Fibroblast of villous mesenchyme (primary cell): Measurements from ENCODE around the gene ANTXR2. TPM values are rescaled to one million over a fixed set of nuclear protein-coding genes. Genes with fewer than 3 reads are reported as not detected.

Source experiments
- DNase-seq: peaks from one replicate; pipeline ENCODE4 v3.0.0-alpha.2; 2010; ENCODE audit warnings: low read depth
- H3K4me3 ChIP-seq: 2 replicates; pipeline ENCODE4 v1.5.1; 2011; ENCODE audit warnings: low read depth, mild to moderate bottlenecking, low read length
- total RNA-seq: library from RNA; depleted of rRNA; stranded (reverse); fragments of >200 nt; gene quantifications from 2 replicates; pipeline ENCODE4 v1.2.3, GENCODE V29; 2012
- TF ChIP-seq, protein P1 (sequence below): IDR thresholded peaks from 2 replicates; pipeline ENCODE4 v1.5.1; 2012; ENCODE audit warnings: low read depth, mild to moderate bottlenecking, low read length; ENCODE audit not compliant: insufficient read depth

The ANTXR2 gene
- total RNA-seq, 1 donor: 107 TPM

DNA sequence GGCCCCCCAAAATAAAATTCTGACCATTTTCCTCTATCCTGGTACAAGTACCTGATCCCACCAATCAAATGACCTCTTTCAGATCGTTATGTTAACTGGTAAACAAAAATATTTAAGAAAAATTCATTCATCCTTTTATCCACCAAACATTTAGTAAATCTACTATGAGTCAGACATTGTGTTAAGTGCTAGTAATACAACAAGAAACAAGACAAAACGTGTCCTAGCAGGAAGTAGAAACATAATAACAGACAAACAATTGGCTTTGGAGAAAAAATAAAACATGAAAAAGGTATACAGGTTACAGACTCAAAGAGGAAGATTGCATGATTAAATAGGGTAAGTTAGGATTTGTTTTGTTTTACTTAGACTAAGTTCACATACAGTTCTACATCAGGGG is 43.7 kb downstream of the ANTXR2 start:
- no peak overlapping the region for H3K4me3 ChIP-seq
- DNase-seq: no peak
- TF ChIP-seq, protein P1, sequence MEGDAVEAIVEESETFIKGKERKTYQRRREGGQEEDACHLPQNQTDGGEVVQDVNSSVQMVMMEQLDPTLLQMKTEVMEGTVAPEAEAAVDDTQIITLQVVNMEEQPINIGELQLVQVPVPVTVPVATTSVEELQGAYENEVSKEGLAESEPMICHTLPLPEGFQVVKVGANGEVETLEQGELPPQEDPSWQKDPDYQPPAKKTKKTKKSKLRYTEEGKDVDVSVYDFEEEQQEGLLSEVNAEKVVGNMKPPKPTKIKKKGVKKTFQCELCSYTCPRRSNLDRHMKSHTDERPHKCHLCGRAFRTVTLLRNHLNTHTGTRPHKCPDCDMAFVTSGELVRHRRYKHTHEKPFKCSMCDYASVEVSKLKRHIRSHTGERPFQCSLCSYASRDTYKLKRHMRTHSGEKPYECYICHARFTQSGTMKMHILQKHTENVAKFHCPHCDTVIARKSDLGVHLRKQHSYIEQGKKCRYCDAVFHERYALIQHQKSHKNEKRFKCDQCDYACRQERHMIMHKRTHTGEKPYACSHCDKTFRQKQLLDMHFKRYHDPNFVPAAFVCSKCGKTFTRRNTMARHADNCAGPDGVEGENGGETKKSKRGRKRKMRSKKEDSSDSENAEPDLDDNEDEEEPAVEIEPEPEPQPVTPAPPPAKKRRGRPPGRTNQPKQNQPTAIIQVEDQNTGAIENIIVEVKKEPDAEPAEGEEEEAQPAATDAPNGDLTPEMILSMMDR: no peak

DNA sequence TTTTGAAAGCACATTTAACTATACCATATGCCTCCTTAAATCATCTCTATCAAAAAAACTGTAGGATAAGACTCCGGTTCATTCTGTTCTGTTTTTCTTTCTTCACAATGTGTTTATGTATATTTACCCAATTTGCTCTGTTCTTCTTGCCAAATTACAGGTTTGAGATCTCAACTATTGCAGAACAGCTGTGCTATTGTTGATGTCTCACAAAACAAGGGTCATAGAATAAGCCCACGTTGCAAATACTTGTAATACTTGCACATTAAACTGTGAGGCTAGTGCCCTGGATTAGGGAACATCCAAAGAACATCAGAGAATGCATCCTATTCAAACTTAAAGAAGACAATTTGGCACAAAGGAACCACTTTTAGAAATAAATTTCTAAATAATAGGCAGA is 45.4 kb downstream of the ANTXR2 start:
- TF ChIP-seq, protein P1: no peak
- peak; percentile 70 for DNase-seq
- H3K4me3 ChIP-seq: no peak overlapping the region

DNA sequence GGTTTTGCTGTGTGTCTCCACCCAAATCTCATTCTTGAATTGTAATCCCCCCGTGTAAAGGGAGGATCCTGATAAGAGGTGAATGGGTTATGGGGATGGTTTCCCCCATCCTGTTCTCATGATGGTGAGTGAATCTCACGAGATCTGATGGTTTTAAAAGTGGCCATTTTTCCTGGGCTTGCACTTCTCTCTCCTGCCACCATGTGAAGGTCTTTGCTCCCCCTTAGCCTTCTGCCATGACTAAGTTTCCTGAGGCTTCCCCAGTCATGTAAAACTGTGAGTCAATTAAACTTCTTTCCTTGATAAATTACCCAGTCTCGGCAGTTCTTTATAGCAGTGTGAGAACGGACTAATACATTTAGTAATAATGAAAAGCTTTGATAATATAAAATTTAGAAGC is 46.9 kb downstream of the ANTXR2 start:
- no peak overlapping the region for H3K4me3 ChIP-seq
- no peak for DNase-seq
- TF ChIP-seq, protein P1: no peak

DNA sequence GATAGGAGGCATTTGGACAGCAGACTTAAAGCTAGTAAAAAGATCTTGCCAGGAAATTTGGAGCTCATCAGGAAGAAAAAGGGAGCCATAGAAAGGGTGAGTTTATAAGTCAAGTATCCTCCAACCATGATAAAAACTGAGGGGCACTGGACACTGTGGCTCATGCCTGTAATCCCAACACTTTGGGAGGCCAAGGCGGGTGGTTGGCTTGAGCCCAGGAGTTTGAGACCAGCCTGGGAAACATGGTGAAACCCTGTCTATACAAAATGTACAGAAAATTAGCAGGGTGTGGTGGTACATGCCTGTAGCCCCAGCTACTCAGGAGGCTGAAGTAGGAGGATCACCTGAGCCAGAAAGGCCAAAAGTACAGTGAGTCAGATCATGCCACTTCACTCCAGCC is 48.7 kb downstream of the ANTXR2 start:
- DNase-seq: no peak
- H3K4me3 ChIP-seq: no peak overlapping the region
- TF ChIP-seq, protein P1: no peak

DNA sequence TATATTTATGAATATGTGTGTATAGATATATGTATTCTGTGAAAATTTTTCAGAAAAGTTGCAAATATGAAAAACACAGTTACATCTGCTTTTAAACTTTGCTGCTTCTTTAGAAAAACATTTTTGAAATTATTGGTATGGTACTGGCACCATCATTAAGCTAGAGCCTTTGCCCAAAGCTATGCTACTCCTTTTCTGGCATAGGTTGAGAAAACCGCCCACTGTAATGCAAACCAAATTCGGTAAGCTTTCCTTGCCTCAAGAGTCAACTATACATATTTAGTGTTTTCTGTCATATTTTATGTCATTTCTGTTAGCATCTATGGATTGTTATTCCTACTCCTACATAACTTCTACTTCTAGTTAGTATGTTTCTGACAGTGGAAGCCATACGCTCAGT is 50.7 kb downstream of the ANTXR2 start:
- no peak overlapping the region for H3K4me3 ChIP-seq
- DNase-seq: no peak
- TF ChIP-seq, protein P1: no peak

DNA sequence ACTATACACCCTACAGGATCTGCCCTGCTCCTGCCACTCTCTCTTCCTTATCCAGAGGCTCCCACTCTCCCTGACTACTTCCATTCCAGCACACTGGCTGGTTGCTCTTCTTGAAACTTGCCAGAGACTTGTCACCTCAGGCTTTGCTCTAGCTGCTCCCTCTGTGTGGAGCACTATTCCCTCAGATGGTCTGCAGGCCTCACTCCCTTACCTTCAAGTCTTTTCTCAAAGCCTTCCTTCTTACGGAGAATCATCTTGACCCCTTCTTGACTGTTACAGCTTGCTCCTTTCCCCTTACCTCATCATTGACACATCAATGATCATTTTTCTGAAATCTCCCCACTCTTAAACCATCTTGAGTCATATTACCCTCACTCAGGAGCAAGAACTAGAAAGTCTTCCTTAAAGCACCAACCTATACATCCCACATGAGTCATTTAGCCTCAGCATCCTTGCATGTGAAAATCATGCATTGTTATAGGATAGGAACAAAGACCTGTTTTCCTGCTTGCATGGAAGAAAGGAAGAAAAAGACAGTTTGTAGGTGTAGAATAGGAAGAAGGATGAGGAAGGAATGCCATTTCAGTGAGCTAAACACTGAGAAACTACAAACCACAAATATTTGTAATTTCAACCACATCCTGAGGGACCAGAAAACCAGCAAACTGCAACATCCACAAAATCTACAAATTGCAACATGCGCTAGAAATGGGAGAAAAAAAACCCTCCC is 55.7 kb downstream of the ANTXR2 start:
- no peak overlapping the region for H3K4me3 ChIP-seq
- DNase-seq: peak; percentile 84
- TF ChIP-seq, protein P1: no peak

DNA sequence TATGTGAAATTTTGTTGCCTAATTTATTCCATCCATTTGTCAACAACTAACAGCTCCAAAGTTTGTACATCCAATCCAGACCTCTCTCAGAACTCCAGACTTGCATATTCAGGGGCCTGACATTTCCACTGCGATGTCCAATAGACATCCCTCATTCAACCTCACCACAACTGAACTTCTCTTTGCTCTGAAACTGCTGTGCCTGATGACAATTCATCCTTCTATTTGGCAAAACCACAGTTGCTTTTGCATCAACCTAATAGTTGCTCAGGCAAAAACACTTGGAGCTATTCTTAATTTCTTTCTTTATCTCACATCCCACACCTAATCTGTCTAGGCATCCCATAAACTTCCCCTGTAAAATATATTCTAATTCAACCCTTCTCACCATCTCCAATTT is 56.5 kb downstream of the ANTXR2 start:
- no peak overlapping the region for H3K4me3 ChIP-seq
- DNase-seq: no peak
- TF ChIP-seq, protein P1: no peak
